ENCODE measurements around the gene XYLB.

DNA sequence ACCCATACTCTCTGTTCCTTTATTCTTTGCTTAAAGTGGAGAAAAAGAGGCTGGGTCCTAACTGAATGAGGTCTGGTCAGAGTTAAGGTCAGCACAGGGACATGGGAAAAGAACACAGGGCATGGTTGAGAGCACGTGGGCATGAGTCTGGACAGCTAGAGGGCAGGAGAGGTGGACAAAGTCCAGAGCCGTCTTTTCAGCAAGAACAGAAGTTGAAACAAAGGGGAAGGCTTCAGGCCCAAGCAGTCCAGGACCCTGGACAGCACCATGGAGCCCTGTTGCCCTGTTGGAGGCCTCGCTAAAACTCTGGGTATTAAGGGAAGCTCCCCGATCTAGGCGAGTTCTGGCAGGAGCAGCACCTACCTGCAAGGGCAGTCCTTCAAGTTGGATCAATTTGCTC lies 50.7 kb downstream of the XYLB start:
- TF ChIP-seq, protein P1, sequence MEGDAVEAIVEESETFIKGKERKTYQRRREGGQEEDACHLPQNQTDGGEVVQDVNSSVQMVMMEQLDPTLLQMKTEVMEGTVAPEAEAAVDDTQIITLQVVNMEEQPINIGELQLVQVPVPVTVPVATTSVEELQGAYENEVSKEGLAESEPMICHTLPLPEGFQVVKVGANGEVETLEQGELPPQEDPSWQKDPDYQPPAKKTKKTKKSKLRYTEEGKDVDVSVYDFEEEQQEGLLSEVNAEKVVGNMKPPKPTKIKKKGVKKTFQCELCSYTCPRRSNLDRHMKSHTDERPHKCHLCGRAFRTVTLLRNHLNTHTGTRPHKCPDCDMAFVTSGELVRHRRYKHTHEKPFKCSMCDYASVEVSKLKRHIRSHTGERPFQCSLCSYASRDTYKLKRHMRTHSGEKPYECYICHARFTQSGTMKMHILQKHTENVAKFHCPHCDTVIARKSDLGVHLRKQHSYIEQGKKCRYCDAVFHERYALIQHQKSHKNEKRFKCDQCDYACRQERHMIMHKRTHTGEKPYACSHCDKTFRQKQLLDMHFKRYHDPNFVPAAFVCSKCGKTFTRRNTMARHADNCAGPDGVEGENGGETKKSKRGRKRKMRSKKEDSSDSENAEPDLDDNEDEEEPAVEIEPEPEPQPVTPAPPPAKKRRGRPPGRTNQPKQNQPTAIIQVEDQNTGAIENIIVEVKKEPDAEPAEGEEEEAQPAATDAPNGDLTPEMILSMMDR (IDR thresholded peaks at IDR 0.05; ENCODE audit: low read depth, low read length, poor library complexity, severe bottlenecking) = no peak
- no peak for TF ChIP-seq EZH2phosphoT487 (IDR thresholded peaks at IDR 0.05; ENCODE audit: borderline replicate concordance, low read length)

Measured in DOHH2 (cell line).